ENCODE results near the gene CD248.

Gene CD248

GRCh38 chr11:66346476-66347424, 29.9 kb upstream of the CD248 start:
- Mint-ChIP-seq H3K4me3 (peak overlapping the region; percentile 95), H3K9me3 (no peaks in the 10 kb centered on the region), H3K36me3 (ENCODE audit: low read depth) (peaks cover 8% of the 10 kb centered on the region), H3K4me1 (ENCODE audit: low read depth) (peaks cover 29% of the 10 kb centered on the region), H3K27ac (peak overlapping the region; percentile 92), H3K27me3 (ENCODE audit: low read depth) (peaks cover 4% of the 10 kb centered on the region)

- H3K4me3 Mint-ChIP-seq, result peak overlapping the region; percentile 95
- peaks cover 15% of the 10 kb centered on the region for H3K36me3 Mint-ChIP-seq (ENCODE audit: low read depth)
- no peaks in the 10 kb centered on the region for H3K9me3 Mint-ChIP-seq
- peak overlapping the region; percentile 92 for H3K27ac Mint-ChIP-seq
- peaks cover 4% of the 10 kb centered on the region for H3K27me3 Mint-ChIP-seq (ENCODE audit: low read depth)
- H3K4me1 Mint-ChIP-seq (ENCODE audit: low read depth), result peaks cover 29% of the 10 kb centered on the region
Measured at GRCh38 chr11:66345316-66345649, 28.4 kb upstream of the CD248 start.

- Mint-ChIP-seq H3K9me3 (no peaks in the 10 kb centered on the region), H3K4me3 (peak within 1 kb of the TSS; percentile 95), H3K36me3 (ENCODE audit: low read depth) (peaks cover 15% of the 10 kb centered on the region), H3K27me3 (ENCODE audit: low read depth) (peaks cover 4% of the 10 kb centered on the region), H3K27ac (peak within 1 kb of the TSS; percentile 92), H3K4me1 (ENCODE audit: low read depth) (peaks cover 29% of the 10 kb centered on the region)
Measured at GRCh38 chr11:66344550-66345315, 27.9 kb upstream of the CD248 start, which contains the start of gene BRMS1. BRMS1 (minus strand) TSS chr11:66345104; CDS start chr11:66342234, 2,870 bp downstream.

GRCh38 chr11:66343176-66343575, 26.3 kb upstream of the CD248 start:
- Mint-ChIP-seq H3K9me3 (no peaks in the 10 kb centered on the region), H3K27ac (peak overlapping the region; percentile 76), H3K36me3 (ENCODE audit: low read depth) (peaks cover 20% of the 10 kb centered on the region), H3K4me1 (ENCODE audit: low read depth) (peaks cover 24% of the 10 kb centered on the region), H3K4me3 (peak overlapping the region; percentile 95), H3K27me3 (ENCODE audit: low read depth) (peaks cover 4% of the 10 kb centered on the region)

- no peak overlapping the region for H3K27ac Mint-ChIP-seq
- H3K4me3 Mint-ChIP-seq, result peak overlapping the region; percentile 14
- peaks cover 22% of the 10 kb centered on the region for H3K36me3 Mint-ChIP-seq (ENCODE audit: low read depth)
- H3K4me1 Mint-ChIP-seq (ENCODE audit: low read depth), result peaks cover 25% of the 10 kb centered on the region
- H3K27me3 Mint-ChIP-seq (ENCODE audit: low read depth), result no peaks in the 10 kb centered on the region
- no peaks in the 10 kb centered on the region for H3K9me3 Mint-ChIP-seq
Measured at GRCh38 chr11:66341502-66342126, 24.8 kb upstream of the CD248 start.

- Mint-ChIP-seq H3K9me3 (no peaks in the 10 kb centered on the region), H3K36me3 (ENCODE audit: low read depth) (peaks cover 22% of the 10 kb centered on the region), H3K27ac (no peak overlapping the region), H3K27me3 (ENCODE audit: low read depth) (no peaks in the 10 kb centered on the region), H3K4me3 (no peak overlapping the region), H3K4me1 (ENCODE audit: low read depth) (peaks cover 30% of the 10 kb centered on the region)
Measured at GRCh38 chr11:66340596-66341501, 24.0 kb upstream of the CD248 start.

GRCh38 chr11:66339686-66340483, 23.0 kb upstream of the CD248 start:
- Mint-ChIP-seq H3K9me3 (no peaks in the 10 kb centered on the region), H3K27me3 (ENCODE audit: low read depth) (no peaks in the 10 kb centered on the region), H3K27ac (no peak overlapping the region), H3K4me1 (ENCODE audit: low read depth) (peaks cover 21% of the 10 kb centered on the region), H3K36me3 (ENCODE audit: low read depth) (peaks cover 21% of the 10 kb centered on the region), H3K4me3 (no peak overlapping the region)

- Mint-ChIP-seq H3K4me1 (ENCODE audit: low read depth) (peaks cover 19% of the 10 kb centered on the region), H3K4me3 (no peak overlapping the region), H3K27ac (no peak overlapping the region), H3K9me3 (no peaks in the 10 kb centered on the region), H3K27me3 (ENCODE audit: low read depth) (no peaks in the 10 kb centered on the region), H3K36me3 (ENCODE audit: low read depth) (peaks cover 19% of the 10 kb centered on the region)
Measured at GRCh38 chr11:66339162-66339675, 22.4 kb upstream of the CD248 start.

- no peaks in the 10 kb centered on the region for H3K27me3 Mint-ChIP-seq (ENCODE audit: low read depth)
- peaks cover 17% of the 10 kb centered on the region for H3K4me1 Mint-ChIP-seq (ENCODE audit: low read depth)
- H3K27ac Mint-ChIP-seq, result no peak overlapping the region
- no peak overlapping the region for H3K4me3 Mint-ChIP-seq
- no peaks in the 10 kb centered on the region for H3K9me3 Mint-ChIP-seq
- peaks cover 19% of the 10 kb centered on the region for H3K36me3 Mint-ChIP-seq (ENCODE audit: low read depth)
Measured at GRCh38 chr11:66338276-66339161, 21.7 kb upstream of the CD248 start.

GRCh38 chr11:66337103-66337899, 20.5 kb upstream of the CD248 start:
- H3K36me3 Mint-ChIP-seq (ENCODE audit: low read depth), result peaks cover 19% of the 10 kb centered on the region
- H3K27me3 Mint-ChIP-seq (ENCODE audit: low read depth), result no peaks in the 10 kb centered on the region
- peaks cover 11% of the 10 kb centered on the region for H3K4me1 Mint-ChIP-seq (ENCODE audit: low read depth)
- H3K27ac Mint-ChIP-seq, result no peak overlapping the region
- H3K9me3 Mint-ChIP-seq, result no peaks in the 10 kb centered on the region
- no peak overlapping the region for H3K4me3 Mint-ChIP-seq

- H3K27me3 Mint-ChIP-seq (ENCODE audit: low read depth), result no peaks in the 10 kb centered on the region
- peaks cover 11% of the 10 kb centered on the region for H3K4me1 Mint-ChIP-seq (ENCODE audit: low read depth)
- no peaks in the 10 kb centered on the region for H3K9me3 Mint-ChIP-seq
- H3K27ac Mint-ChIP-seq, result peak within 1 kb of the TSS; percentile 65
- H3K4me3 Mint-ChIP-seq, result peak within 1 kb of the TSS; percentile 66
- H3K36me3 Mint-ChIP-seq (ENCODE audit: low read depth), result peaks cover 12% of the 10 kb centered on the region
Measured at GRCh38 chr11:66336234-66337102, 19.6 kb upstream of the CD248 start, which contains the start of gene RIN1. RIN1 (minus strand) TSS chr11:66336434; CDS start chr11:66336402, 32 bp downstream.

All from T-helper 1 cell treated with Interleukin-12 subunit alpha and Interleukin-12 subunit beta and Interleukin-4 antibody, amounts not matched to agents 30 μg/mL and 1 μg/mL, for 36 hours (primary cell).